ENCODE data around the gene ZDHHC14.
"Not testable (repeated sequence)": the region's sequence is repeated elsewhere in the genome, so short reads cannot be mapped to it uniquely, and the experiment has no call there.

Gene ZDHHC14

GRCh38 chr6:157688275-157688959, 307.4 kb downstream of the ZDHHC14 start:
- no peak overlapping the region for H3K9ac ChIP-seq
- no peaks in the 10 kb centered on the region for H4K20me1 ChIP-seq (ENCODE audit: insufficient read depth)
- no peak overlapping the region for H2AFZ ChIP-seq (ENCODE audit: low read depth)
- TF ChIP-seq, protein P1, sequence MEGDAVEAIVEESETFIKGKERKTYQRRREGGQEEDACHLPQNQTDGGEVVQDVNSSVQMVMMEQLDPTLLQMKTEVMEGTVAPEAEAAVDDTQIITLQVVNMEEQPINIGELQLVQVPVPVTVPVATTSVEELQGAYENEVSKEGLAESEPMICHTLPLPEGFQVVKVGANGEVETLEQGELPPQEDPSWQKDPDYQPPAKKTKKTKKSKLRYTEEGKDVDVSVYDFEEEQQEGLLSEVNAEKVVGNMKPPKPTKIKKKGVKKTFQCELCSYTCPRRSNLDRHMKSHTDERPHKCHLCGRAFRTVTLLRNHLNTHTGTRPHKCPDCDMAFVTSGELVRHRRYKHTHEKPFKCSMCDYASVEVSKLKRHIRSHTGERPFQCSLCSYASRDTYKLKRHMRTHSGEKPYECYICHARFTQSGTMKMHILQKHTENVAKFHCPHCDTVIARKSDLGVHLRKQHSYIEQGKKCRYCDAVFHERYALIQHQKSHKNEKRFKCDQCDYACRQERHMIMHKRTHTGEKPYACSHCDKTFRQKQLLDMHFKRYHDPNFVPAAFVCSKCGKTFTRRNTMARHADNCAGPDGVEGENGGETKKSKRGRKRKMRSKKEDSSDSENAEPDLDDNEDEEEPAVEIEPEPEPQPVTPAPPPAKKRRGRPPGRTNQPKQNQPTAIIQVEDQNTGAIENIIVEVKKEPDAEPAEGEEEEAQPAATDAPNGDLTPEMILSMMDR (conservative IDR thresholded peaks at IDR 0.05; ENCODE audit: low read depth, low read length), result no peak
- H3K36me3 ChIP-seq (ENCODE audit: insufficient read depth), result no peaks in the 10 kb centered on the region
- H3K4me1 ChIP-seq (ENCODE audit: low read depth, poor library complexity, severe bottlenecking), result no peaks in the 10 kb centered on the region
- H3K4me3 ChIP-seq (IDR thresholded peaks at IDR 0.05; ENCODE audit: insufficient read depth, low read depth, low read length), result no peak overlapping the region
- H3K27ac ChIP-seq, result no peak overlapping the region
- H3K79me2 ChIP-seq (ENCODE audit: insufficient read depth, low read depth), result no peaks in the 10 kb centered on the region
- no peaks in the 10 kb centered on the region for H3K27me3 ChIP-seq (ENCODE audit: insufficient read depth, low read depth)
- no peak overlapping the region for H3K4me2 ChIP-seq

- H3K27ac ChIP-seq, result no peak overlapping the region
- H3K4me1 ChIP-seq (ENCODE audit: low read depth, poor library complexity, severe bottlenecking), result no peaks in the 10 kb centered on the region
- no peaks in the 10 kb centered on the region for H3K36me3 ChIP-seq (ENCODE audit: insufficient read depth)
- H3K27me3 ChIP-seq (ENCODE audit: insufficient read depth, low read depth), result no peaks in the 10 kb centered on the region
- no peaks in the 10 kb centered on the region for H4K20me1 ChIP-seq (ENCODE audit: insufficient read depth)
- H3K4me2 ChIP-seq, result no peak overlapping the region
- no peak overlapping the region for H2AFZ ChIP-seq (ENCODE audit: low read depth)
- TF ChIP-seq, protein P1 (conservative IDR thresholded peaks at IDR 0.05; ENCODE audit: low read depth, low read length), result no peak
- no peak overlapping the region for H3K4me3 ChIP-seq (IDR thresholded peaks at IDR 0.05; ENCODE audit: insufficient read depth, low read depth, low read length)
- no peaks in the 10 kb centered on the region for H3K79me2 ChIP-seq (ENCODE audit: insufficient read depth, low read depth)
- H3K9ac ChIP-seq, result no peak overlapping the region
Measured at GRCh38 chr6:157688960-157689599, 308.1 kb downstream of the ZDHHC14 start.

- Histone ChIP-seq H3K79me2 (ENCODE audit: insufficient read depth, low read depth) (no peaks in the 10 kb centered on the region), H3K9ac (no peak overlapping the region), H4K20me1 (ENCODE audit: insufficient read depth) (no peaks in the 10 kb centered on the region), H3K4me3 (IDR thresholded peaks at IDR 0.05; ENCODE audit: insufficient read depth, low read depth, low read length) (no peak overlapping the region), H3K27ac (no peak overlapping the region), H3K4me2 (no peak overlapping the region), H3K27me3 (ENCODE audit: insufficient read depth, low read depth) (no peaks in the 10 kb centered on the region), H3K4me1 (ENCODE audit: low read depth, poor library complexity, severe bottlenecking) (no peaks in the 10 kb centered on the region), H2AFZ (ENCODE audit: low read depth) (no peak overlapping the region), H3K36me3 (ENCODE audit: insufficient read depth) (no peaks in the 10 kb centered on the region)
- TF ChIP-seq, protein P1 (conservative IDR thresholded peaks at IDR 0.05; ENCODE audit: low read depth, low read length), result no peak
Measured at GRCh38 chr6:157689875-157690274, 308.9 kb downstream of the ZDHHC14 start.

DNA sequence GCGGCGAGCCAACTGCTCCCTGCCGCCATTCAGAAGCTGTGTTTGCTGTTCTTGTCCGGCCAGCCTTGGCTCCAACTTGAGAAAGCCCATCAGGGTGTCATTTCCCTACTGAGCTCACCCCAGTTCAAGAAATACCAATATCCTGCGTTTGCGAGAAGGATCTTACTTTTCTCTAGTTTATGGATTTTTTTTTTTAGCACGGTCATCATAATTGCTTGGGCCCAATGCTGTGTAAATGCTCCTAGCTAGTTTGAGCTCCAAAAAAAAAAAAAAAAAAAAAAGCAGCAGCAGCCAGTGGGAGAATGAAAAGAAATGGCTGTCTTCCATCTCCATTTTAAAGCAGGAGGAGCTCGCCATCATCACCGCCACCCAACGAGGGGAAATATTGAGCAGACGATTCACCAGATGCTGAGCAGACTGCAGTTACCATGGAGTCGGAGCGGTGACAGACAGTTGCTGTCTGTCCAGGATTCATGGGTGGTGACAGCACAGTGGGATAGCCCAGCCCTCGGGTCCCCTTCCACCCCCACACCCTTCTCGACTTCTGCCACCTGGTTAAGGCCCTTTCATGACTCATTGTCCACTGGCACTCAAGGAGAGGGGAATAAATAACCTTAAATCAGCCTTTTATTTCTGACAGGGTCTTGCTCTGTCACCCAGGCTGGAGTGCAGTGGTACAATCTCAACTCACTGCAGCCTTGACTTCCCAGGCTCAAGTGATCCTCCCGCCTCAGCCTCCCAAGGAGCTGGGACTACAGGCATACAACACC, 309.6 kb downstream of the ZDHHC14 start:
- no peak overlapping the region for H3K27ac ChIP-seq
- no peak overlapping the region for H3K9ac ChIP-seq
- H3K4me3 ChIP-seq (IDR thresholded peaks at IDR 0.05; ENCODE audit: insufficient read depth, low read depth, low read length), result no peak overlapping the region
- no peak overlapping the region for H2AFZ ChIP-seq (ENCODE audit: low read depth)
- TF ChIP-seq, protein P1 (conservative IDR thresholded peaks at IDR 0.05; ENCODE audit: low read depth, low read length), result no peak
- H3K4me2 ChIP-seq, result no peak overlapping the region
- no peaks in the 10 kb centered on the region for H3K27me3 ChIP-seq (ENCODE audit: insufficient read depth, low read depth)
- no peaks in the 10 kb centered on the region for H3K79me2 ChIP-seq (ENCODE audit: insufficient read depth, low read depth)
- no peaks in the 10 kb centered on the region for H4K20me1 ChIP-seq (ENCODE audit: insufficient read depth)
- no peaks in the 10 kb centered on the region for H3K36me3 ChIP-seq (ENCODE audit: insufficient read depth)
- H3K4me1 ChIP-seq (ENCODE audit: low read depth, poor library complexity, severe bottlenecking), result no peaks in the 10 kb centered on the region

DNA sequence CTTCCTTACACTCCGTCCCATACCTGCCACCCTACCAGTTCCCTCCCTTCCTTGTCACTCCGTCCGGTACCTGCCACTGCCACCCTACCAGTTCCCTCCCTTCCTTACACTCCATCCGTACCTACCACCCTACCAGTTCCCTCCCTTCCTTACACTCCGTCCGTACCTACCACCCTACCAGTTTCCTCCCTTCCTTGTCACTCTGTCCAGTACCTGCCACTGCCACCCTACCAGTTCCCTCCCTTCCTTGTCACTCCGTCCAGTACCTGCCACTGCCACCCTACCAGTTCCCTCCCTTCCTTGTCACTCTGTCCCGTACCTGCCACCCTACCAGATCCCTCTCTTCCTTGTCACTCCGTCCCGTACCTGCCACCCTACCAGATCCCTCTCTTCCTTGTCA, 310.6 kb downstream of the ZDHHC14 start:
- not testable (repeated sequence) for H2AFZ ChIP-seq (ENCODE audit: low read depth); H4K20me1 ChIP-seq (ENCODE audit: insufficient read depth); H3K9ac ChIP-seq; H3K4me3 ChIP-seq (IDR thresholded peaks at IDR 0.05; ENCODE audit: insufficient read depth, low read depth, low read length); H3K36me3 ChIP-seq (ENCODE audit: insufficient read depth); H3K4me2 ChIP-seq; H3K27me3 ChIP-seq (ENCODE audit: insufficient read depth, low read depth); H3K27ac ChIP-seq; H3K4me1 ChIP-seq (ENCODE audit: low read depth, poor library complexity, severe bottlenecking); H3K79me2 ChIP-seq (ENCODE audit: insufficient read depth, low read depth)
